Testis (tissue), 3 donors: ENCODE measurements around the gene FAN1. TPM values are rescaled to one million over a fixed set of nuclear protein-coding genes. Genes with fewer than 3 reads are reported as not detected.

Experiments used
- DNase-seq: peaks from one replicate; pipeline ENCODE4 v3.0.0-alpha.2; 2019
- H3K27ac ChIP-seq, 2 donors: fragments of 200-600 bp; sonication (generic); one replicate each; pipeline ENCODE4 v1.5.1; 2019
- H3K27me3 ChIP-seq: fragments of 200-600 bp; sonication (generic); one replicate; pipeline ENCODE4 v1.5.1; 2019
- H3K36me3 ChIP-seq: fragments of 200-600 bp; sonication (generic); one replicate; pipeline ENCODE4 v1.5.1; 2017; ENCODE audit warnings: low read depth; ENCODE audit errors: missing control alignments
- H3K4me1 ChIP-seq: fragments of 200-600 bp; sonication (generic); one replicate; pipeline ENCODE4 v1.5.1; 2019
- H3K4me3 ChIP-seq, 2 donors: fragments of 200-600 bp; sonication (generic); one replicate each; pipeline ENCODE4 v1.5.1; 2017 to 2019
- H3K9me3 ChIP-seq: fragments of 200-600 bp; sonication (generic); one replicate; pipeline ENCODE4 v1.5.1; 2017
- POLR2A ChIP-seq: fragments of 450-650 bp; IDR thresholded peaks from one replicate; pipeline ENCODE4 v1.6.1; 2017; ENCODE audit warnings: antibody characterized with exemption, mild to moderate bottlenecking, moderate library complexity
- WGBS, 2 donors: methylation state at CpG; one replicate each; pipeline ENCODE4 v1.1.5; 2018; 5-methylcytosine and 5-hydroxymethylcytosine counted together
- intact Hi-C: fragments of 100-400 bp; cut with DNase I; formaldehyde crosslinking; loops from one replicate; pipeline ENCODE4 v1.15.1; 2023; ENCODE audit warnings: low total_unique reads
- polyA plus RNA-seq: library from polyadenylated mRNA; stranded (reverse); fragments of 350-450 nt; fragmentation: Illumina TruSeq; extraction: RNeasy Lipid Tissue Mini Kit (QIAGEN cat#74804); gene quantifications from one replicate; pipeline ENCODE4 v1.2.3, GENCODE V29; 2014; ENCODE audit warnings: low read depth, low replicate concordance; ENCODE audit not compliant: insufficient read depth
- total RNA-seq, 2 donors: library from RNA; depleted of rRNA; stranded (reverse); fragments of >200 nt; gene quantifications; one replicate each; pipeline ENCODE4 v1.2.3, GENCODE V29; 2016
- TF ChIP-seq, protein P1 (sequence below), 3 experiments: fragments of 450-650 bp in 2 of 3; fragments of 200-600 bp in 1 of 3; sonication (generic) in 1 of 3; IDR thresholded peaks; one replicate each; pipeline ENCODE4 v1.5.1; 2016 to 2019; ENCODE audit warnings: antibody characterized with exemption in 3 of 3, mild to moderate bottlenecking in 2 of 3, moderate library complexity in 1 of 3

The FAN1 gene
- total and polyA plus RNA-seq, 3 donors from 2014 or later, result 22.5 to 29.1 (median 24.0) TPM

DNA sequence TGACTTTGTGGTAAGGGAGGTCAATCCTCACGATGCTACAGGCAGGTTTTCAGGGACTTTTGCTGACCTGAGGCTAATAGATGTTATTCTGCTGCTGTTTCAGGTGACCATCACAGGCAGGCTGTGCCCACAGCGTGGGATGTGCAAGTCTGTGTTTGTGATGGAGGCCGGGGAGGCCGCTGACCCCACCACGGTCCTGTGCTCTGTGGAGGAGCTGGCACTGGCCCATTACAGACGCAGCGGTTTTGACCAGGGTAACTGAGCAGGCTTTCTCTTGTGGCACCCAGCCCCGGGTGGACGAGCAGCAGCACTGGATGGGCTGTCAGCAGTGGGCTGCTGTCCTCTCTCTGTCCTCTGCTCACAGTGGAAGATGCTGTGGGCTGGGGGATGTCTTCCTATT lies 22.0 kb downstream of the FAN1 start:
- intact Hi-C loops, result no loop called here
- 92% methylated on average over 9 of the region's 9 CpGs; no CpG with 5 or more reads in 1 of the 2 donors for WGBS, 2 donors
- no peak for DNase-seq
- H3K9me3 ChIP-seq, result no peaks in the 10 kb centered on the region
- H3K36me3 ChIP-seq, result no peaks in the 10 kb centered on the region
- H3K27me3 ChIP-seq, result no peaks in the 10 kb centered on the region
- no peak overlapping the region for H3K4me3 ChIP-seq
- H3K4me1 ChIP-seq, result peaks cover 2% of the 10 kb centered on the region
- H3K27ac ChIP-seq, result no peak overlapping the region
- TF ChIP-seq POLR2A, result no peak
- TF ChIP-seq, protein P1, sequence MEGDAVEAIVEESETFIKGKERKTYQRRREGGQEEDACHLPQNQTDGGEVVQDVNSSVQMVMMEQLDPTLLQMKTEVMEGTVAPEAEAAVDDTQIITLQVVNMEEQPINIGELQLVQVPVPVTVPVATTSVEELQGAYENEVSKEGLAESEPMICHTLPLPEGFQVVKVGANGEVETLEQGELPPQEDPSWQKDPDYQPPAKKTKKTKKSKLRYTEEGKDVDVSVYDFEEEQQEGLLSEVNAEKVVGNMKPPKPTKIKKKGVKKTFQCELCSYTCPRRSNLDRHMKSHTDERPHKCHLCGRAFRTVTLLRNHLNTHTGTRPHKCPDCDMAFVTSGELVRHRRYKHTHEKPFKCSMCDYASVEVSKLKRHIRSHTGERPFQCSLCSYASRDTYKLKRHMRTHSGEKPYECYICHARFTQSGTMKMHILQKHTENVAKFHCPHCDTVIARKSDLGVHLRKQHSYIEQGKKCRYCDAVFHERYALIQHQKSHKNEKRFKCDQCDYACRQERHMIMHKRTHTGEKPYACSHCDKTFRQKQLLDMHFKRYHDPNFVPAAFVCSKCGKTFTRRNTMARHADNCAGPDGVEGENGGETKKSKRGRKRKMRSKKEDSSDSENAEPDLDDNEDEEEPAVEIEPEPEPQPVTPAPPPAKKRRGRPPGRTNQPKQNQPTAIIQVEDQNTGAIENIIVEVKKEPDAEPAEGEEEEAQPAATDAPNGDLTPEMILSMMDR (IDR thresholded peaks at IDR 0.05), result no peak

DNA sequence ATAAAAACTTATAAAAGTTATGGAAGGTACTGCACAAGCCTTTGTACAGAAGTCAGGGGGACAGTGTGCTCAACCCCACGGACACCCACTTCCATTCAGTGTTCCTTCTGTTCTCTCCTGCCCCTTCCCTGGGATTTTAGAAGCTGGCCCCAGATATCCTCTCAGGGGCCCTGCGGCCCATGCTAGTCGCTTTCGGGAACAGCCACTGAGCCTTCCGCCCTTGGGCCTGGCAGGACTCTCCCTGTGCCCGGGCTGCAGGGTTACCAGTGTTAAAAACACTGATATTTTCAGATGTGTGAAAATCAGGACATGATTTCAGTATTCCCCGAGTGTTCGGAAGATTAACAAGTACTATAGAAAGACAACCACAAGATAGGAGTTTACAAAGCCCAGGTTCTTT lies 22.4 kb downstream of the FAN1 start:
- no peaks in the 10 kb centered on the region for H3K36me3 ChIP-seq
- no peak for TF ChIP-seq POLR2A
- TF ChIP-seq, protein P1 (IDR thresholded peaks at IDR 0.05), result no peak
- WGBS, 2 donors, result 93% methylated on average over 8 of the region's 8 CpGs
- peaks cover 2% of the 10 kb centered on the region for H3K4me1 ChIP-seq
- no peak for DNase-seq
- H3K27me3 ChIP-seq, result no peaks in the 10 kb centered on the region
- intact Hi-C loops, result no loop called here
- H3K4me3 ChIP-seq, result no peak overlapping the region
- H3K9me3 ChIP-seq, result no peaks in the 10 kb centered on the region
- H3K27ac ChIP-seq, result no peak overlapping the region

DNA sequence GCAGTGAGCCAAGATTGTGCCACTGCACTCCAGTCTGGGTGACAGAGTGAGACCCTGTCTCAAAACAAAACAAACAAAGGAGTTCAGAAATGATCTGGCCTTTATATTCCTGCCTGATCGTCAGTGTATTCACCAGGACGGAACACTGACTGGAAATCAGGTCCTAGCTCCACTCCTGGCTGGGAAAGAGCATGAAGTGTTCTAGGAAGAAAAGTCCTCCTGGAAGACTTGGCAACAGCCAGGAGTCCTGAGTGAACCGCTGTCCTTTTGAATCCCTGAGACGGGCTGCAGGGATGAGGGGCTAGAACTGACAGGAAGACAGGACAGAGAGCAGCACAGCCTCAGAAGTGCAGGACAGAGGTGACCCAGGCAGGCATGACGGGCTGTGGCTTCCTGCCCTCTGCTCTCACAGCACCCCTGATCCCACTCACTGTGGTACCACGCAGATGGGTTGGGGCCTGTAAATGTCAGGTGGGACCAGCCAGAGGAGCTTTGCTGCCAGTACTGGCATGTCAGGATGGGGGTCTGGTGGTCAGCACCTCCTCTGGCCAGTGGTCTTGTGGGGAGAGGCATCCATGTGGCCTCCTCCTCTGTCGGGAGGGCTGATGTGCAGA lies 23.5 kb downstream of the FAN1 start:
- no peak for TF ChIP-seq POLR2A
- TF ChIP-seq, protein P1 (IDR thresholded peaks at IDR 0.05), result no peak
- 72% methylated on average over 6 to 7 of the region's 7 CpGs for WGBS, 2 donors
- Histone ChIP-seq H3K36me3 (no peaks in the 10 kb centered on the region), H3K27me3 (no peaks in the 10 kb centered on the region), H3K9me3 (no peaks in the 10 kb centered on the region), H3K4me1 (peaks cover 2% of the 10 kb centered on the region), H3K27ac (no peak overlapping the region), H3K4me3 (no peak overlapping the region)
- intact Hi-C loops, result no loop called here
- DNase-seq, result no peak

DNA sequence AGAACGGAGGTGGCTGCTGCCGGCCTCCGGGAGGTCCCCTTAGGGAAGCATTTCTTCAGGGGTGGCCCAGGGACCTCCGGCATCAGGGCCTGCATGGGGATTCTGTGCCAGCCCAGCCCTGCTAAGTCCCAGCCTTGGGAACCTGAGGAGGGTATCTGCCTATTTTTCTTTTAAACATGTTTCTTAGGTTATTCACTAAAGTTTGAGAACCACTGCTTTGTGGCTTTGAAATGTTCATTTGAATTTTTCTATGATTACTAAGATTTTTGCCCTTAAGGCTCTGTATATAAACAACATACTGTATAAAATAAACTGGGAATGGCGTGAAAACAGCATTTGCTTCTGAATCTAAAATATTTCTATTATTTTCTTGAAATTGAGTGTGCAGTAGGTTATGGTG lies 24.4 kb downstream of the FAN1 start:
- Histone ChIP-seq H3K27ac (no peak overlapping the region), H3K36me3 (no peaks in the 10 kb centered on the region)
- 94 to 100% methylated on average over 5 of the region's 5 CpGs for WGBS, 2 donors

More for the DNA sequence above, 24.4 kb downstream of the FAN1 start:
- Histone ChIP-seq H3K4me1 (peaks cover 2% of the 10 kb centered on the region), H3K9me3 (no peaks in the 10 kb centered on the region), H3K27me3 (no peaks in the 10 kb centered on the region), H3K4me3 (no peak overlapping the region)
- TF ChIP-seq, protein P1 (IDR thresholded peaks at IDR 0.05), result no peak
- no peak for TF ChIP-seq POLR2A
- intact Hi-C loops, result no loop called here
- DNase-seq, result no peak
